ENCODE data around the gene PAX4.

PAX4 gene

DNA sequence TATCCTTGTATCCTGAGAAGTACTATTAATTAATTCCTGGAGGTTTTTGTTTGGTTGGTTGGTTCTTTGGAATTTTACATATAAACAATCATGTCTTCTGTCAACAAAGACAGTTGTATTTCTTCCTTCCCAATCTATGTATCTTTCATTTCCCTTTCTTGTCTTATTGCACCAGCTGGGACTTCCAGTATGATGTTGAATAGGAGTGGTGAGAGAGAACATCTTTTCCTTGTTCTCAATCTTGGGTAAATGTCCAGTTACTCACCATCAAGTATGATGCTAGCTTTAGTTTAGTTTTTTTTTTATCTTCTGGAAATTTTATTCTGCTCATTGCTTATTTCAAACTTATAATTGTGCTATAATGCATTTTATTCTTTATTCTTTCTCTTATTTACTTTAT, 7.4 kb upstream of the PAX4 start:
- TF ChIP-seq, protein P1, sequence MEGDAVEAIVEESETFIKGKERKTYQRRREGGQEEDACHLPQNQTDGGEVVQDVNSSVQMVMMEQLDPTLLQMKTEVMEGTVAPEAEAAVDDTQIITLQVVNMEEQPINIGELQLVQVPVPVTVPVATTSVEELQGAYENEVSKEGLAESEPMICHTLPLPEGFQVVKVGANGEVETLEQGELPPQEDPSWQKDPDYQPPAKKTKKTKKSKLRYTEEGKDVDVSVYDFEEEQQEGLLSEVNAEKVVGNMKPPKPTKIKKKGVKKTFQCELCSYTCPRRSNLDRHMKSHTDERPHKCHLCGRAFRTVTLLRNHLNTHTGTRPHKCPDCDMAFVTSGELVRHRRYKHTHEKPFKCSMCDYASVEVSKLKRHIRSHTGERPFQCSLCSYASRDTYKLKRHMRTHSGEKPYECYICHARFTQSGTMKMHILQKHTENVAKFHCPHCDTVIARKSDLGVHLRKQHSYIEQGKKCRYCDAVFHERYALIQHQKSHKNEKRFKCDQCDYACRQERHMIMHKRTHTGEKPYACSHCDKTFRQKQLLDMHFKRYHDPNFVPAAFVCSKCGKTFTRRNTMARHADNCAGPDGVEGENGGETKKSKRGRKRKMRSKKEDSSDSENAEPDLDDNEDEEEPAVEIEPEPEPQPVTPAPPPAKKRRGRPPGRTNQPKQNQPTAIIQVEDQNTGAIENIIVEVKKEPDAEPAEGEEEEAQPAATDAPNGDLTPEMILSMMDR (IDR thresholded peaks at IDR 0.05) = no peak
- Histone ChIP-seq H3K9me3 (no peaks in the 10 kb centered on the region), H3K27ac (no peak overlapping the region), H3K4me1 (ENCODE audit: control insufficient read depth in 1 of 2, insufficient read depth in 1 of 2, low read depth in 1 of 2, low read length in 1 of 2) (no peaks in the 10 kb centered on the region), H3K36me3 (no peaks in the 10 kb centered on the region), H3K27me3 (peaks cover 49% of the 10 kb centered on the region), H3K4me3 (ENCODE audit: low read depth in 1 of 2, low read length in 1 of 2) (no peak overlapping the region)

DNA sequence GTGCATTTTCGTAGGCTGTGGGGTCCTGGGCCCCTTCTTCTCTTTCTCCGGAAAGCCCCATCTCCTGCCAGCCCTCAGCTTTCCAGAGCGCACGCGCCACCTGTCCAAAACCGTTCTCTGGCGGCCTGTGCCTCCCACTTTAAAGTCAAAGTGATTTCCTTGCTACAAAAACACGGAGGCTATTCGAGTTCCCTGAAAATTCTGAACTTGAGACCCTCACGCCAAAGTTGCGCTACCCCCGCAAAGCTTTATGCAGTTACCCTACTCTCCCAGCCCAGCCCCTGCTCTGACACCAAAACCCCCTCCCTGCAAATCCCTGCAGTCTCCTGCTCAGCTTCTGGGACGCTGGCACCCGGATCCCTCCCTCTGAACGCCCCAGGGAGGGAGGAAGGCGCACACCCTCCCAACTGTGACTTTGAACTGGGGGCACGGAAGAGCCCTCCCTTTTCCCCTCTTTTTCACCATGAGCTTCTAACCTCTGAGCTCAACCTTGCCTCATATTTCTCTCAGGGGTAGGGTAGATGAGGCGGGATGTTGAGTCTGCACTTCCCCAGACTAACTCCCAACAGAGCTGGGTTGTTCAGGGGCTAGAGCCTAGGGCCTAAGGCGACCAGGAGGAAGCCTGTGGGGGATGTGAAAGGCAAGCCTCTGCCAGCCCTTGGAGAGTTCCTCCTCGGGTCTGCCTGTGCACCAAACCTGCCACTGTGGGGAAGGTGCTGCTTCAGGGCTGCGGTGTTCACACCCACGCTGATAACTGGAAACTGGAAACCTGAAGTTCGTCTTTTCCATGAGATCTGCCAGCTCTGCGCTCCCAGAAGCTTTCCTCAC, 2.7 kb upstream of the PAX4 start:
- H3K27me3 ChIP-seq = peaks cover 97% of the 10 kb centered on the region
- H3K9me3 ChIP-seq = no peaks in the 10 kb centered on the region
- TF ChIP-seq, protein P1 (IDR thresholded peaks at IDR 0.05) = no peak

DNA sequence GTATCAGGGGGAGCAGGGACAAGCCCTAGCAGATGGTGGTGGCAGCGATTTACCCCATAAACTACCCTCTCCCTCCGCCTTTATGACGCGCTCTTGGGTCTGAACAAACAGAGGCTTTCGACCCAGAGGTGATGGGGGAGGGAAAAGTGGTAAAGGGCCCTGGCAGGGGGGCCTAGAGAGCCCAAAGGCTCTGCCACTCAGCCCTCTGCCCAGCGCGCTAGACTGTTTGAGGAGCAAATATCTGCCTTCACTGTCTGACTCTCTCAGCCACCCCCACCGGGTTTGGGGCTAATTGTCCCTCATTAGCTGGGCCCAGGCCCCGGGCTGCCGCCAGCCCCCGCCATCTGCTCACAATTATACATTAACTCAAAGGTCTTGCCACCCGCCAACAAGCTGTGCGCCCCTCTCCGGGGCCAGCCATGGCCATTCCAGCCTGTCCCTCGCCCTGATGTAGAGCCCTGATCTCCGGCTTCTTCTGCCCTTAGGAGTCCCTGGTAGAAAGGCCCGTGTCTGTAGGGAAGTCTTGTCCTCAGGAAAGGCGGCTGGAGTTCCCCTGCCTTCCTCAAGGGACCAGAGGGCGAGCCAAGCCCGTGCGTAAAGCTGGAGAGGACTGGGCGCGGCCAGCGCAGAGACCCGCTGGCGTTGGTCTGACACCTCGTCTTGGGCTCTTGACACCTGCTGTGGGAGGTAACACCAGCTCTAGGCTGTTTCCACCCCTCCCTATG, 1.9 kb upstream of the PAX4 start:
- no peaks in the 10 kb centered on the region for H3K9me3 ChIP-seq
- peaks cover 98% of the 10 kb centered on the region for H3K27me3 ChIP-seq

More for the DNA sequence above, 2.7 kb upstream of the PAX4 start:
- no peaks in the 10 kb centered on the region for H3K4me1 ChIP-seq (ENCODE audit: control insufficient read depth in 1 of 2, insufficient read depth in 1 of 2, low read depth in 1 of 2, low read length in 1 of 2)
- H3K36me3 ChIP-seq = no peaks in the 10 kb centered on the region
- no peak overlapping the region for H3K4me3 ChIP-seq (ENCODE audit: low read depth in 1 of 2, low read length in 1 of 2)
- H3K27ac ChIP-seq = no peak overlapping the region

DNA sequence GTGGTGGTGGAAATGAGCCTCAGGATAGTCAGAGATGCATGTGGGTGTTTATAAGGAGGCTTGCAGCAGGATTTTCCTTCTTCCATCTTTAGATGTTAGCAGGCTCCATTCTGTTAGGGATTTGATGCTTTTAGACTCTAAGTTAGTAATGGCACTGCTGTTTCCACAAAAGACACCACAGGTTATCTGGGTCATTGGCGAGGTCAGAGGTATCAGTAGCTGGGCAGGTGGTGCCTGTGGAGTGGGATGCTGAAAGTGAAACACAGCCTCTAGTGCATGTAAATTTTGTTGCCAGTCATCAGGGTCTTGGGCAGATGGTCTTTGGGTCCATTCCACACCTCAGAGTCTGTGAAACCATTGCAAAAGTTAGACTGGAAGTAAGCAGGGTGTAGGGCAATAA, 833 bp upstream of the PAX4 start:
- TF ChIP-seq, protein P1 (IDR thresholded peaks at IDR 0.05) = no peak
- no peaks in the 10 kb centered on the region for H3K4me1 ChIP-seq (ENCODE audit: control insufficient read depth in 1 of 2, insufficient read depth in 1 of 2, low read depth in 1 of 2, low read length in 1 of 2)
- peaks cover 100% of the 10 kb centered on the region for H3K27me3 ChIP-seq
- no peaks in the 10 kb centered on the region for H3K36me3 ChIP-seq
- no peak overlapping the region for H3K4me3 ChIP-seq (ENCODE audit: low read depth in 1 of 2, low read length in 1 of 2)
- no peak overlapping the region for H3K27ac ChIP-seq
- H3K9me3 ChIP-seq = no peaks in the 10 kb centered on the region

More for the DNA sequence above, 1.9 kb upstream of the PAX4 start:
- Histone ChIP-seq H3K4me3 (ENCODE audit: low read depth in 1 of 2, low read length in 1 of 2) (no peak overlapping the region), H3K4me1 (ENCODE audit: control insufficient read depth in 1 of 2, insufficient read depth in 1 of 2, low read depth in 1 of 2, low read length in 1 of 2) (no peaks in the 10 kb centered on the region), H3K36me3 (no peaks in the 10 kb centered on the region), H3K27ac (no peak overlapping the region)
- TF ChIP-seq, protein P1 (IDR thresholded peaks at IDR 0.05) = no peak

DNA sequence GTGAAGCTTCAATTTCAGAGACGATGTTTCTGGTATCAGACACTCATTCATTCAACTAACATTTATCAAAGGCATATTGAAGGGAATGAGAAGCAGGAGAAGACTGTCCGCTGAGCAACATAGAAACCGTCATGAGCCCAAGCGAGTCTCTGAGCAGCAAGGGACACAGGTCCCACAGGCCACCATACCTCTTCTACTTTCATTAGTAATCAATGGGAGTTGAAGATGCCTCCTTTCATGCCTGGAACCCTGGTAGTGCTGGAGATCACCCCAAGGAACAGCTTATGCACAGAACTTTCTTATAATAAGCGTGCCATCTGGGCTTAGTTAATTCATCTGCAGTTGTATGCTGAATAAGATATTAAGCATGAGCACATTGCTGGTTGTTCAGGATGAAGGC, 1.2 kb downstream of the PAX4 start:
- no peaks in the 10 kb centered on the region for H3K4me1 ChIP-seq (ENCODE audit: control insufficient read depth in 1 of 2, insufficient read depth in 1 of 2, low read depth in 1 of 2, low read length in 1 of 2)
- H3K27ac ChIP-seq = no peak overlapping the region
- no peaks in the 10 kb centered on the region for H3K9me3 ChIP-seq
- TF ChIP-seq, protein P1 (IDR thresholded peaks at IDR 0.05) = no peak
- peaks cover 85% of the 10 kb centered on the region for H3K27me3 ChIP-seq
- H3K36me3 ChIP-seq = no peaks in the 10 kb centered on the region
- H3K4me3 ChIP-seq (ENCODE audit: low read depth in 1 of 2, low read length in 1 of 2) = no peak overlapping the region
